Naive thymus-derived CD4-positive, alpha-beta T cell (primary cell): ENCODE results near the gene OR5L1. TPM values are rescaled to one million over a fixed set of nuclear protein-coding genes. Genes with fewer than 3 reads are reported as not detected.

ENCODE experiments used
- ATAC-seq: fragments of 150-1000 bp; cut with Tn5 transposase; 2 replicates; pipeline ENCODE4 v1.10.0; 2021; ENCODE audit warnings: mild to moderate bottlenecking, moderate library complexity
- CTCF ChIA-PET: fragments of 350-600 bp; sonication (Branson Sonifier 250); formaldehyde crosslinking; loops from one replicate; lab custom pipeline; 2021; ENCODE audit warnings: antibody characterized with exemption; lab: Charles Lee
- POLR2A ChIA-PET: fragments of 350-600 bp; sonication (Branson Sonifier 250); formaldehyde crosslinking; loops from one replicate; lab custom pipeline; 2021; ENCODE audit warnings: antibody characterized with exemption, inconsistent platforms; lab: Charles Lee
- DNase-seq, 9 donors: peaks; one replicate each; pipeline versions ENCODE4 v3.0.0 to v3.0.0-alpha.2; 2020 to 2022; ENCODE audit warnings: mixed read lengths in 1 of 9
- H3K27ac ChIP-seq: one replicate; pipeline ENCODE4 v1.7.0; 2013; ENCODE audit warnings: mild to moderate bottlenecking, low read depth, low read length, moderate library complexity
- H3K27me3 ChIP-seq, 2 donors: one replicate each; pipeline ENCODE4 v1.7.0; 2013; ENCODE audit warnings: low read length in 2 of 2, mild to moderate bottlenecking in 2 of 2, moderate library complexity in 2 of 2; ENCODE audit not compliant: control insufficient read depth in 2 of 2, insufficient read depth in 2 of 2
- H3K36me3 ChIP-seq, 3 experiments: 1 replicate in 2 of 3; 2 replicates in 1 of 3; pipeline ENCODE4 v1.7.0; 2013; ENCODE audit warnings: low read length in 3 of 3, mild to moderate bottlenecking in 3 of 3, moderate library complexity in 1 of 3; ENCODE audit not compliant: insufficient read depth in 3 of 3, control insufficient read depth in 2 of 3
- H3K4me1 ChIP-seq, 2 donors: one replicate each; pipeline ENCODE4 v1.7.0; 2013; ENCODE audit warnings: low read length in 2 of 2, mild to moderate bottlenecking in 2 of 2, moderate library complexity in 1 of 2; ENCODE audit not compliant: control insufficient read depth in 2 of 2, insufficient read depth in 2 of 2
- H3K4me3 ChIP-seq: 2 replicates; pipeline ENCODE4 v1.7.0; 2013; ENCODE audit warnings: mild to moderate bottlenecking, low read length
- H3K9me3 ChIP-seq, 3 experiments: 1 replicate in 2 of 3; 2 replicates in 1 of 3; pipeline ENCODE4 v1.7.0; 2013; ENCODE audit warnings: low read length in 3 of 3; ENCODE audit not compliant: control insufficient read depth in 2 of 3
- H3K27ac Mint-ChIP-seq, 9 donors: one replicate each; pipeline ENCODE4 v1.8.0; 2020 to 2022; ENCODE audit warnings: mixed read lengths in 9 of 9, mild to moderate bottlenecking in 8 of 9, moderate library complexity in 5 of 9, inconsistent platforms in 2 of 9
- H3K27me3 Mint-ChIP-seq, 5 donors: one replicate each; pipeline ENCODE4 v1.8.0; 2021 to 2022; ENCODE audit warnings: mixed read lengths in 5 of 5, mild to moderate bottlenecking in 1 of 5
- H3K36me3 Mint-ChIP-seq, 5 donors: one replicate each; pipeline ENCODE4 v1.8.0; 2020 to 2022; ENCODE audit warnings: mixed read lengths in 5 of 5, mild to moderate bottlenecking in 3 of 5, inconsistent platforms in 1 of 5
- H3K4me1 Mint-ChIP-seq, 7 donors: one replicate each; pipeline ENCODE4 v1.8.0; 2020 to 2022; ENCODE audit warnings: mixed read lengths in 7 of 7, mild to moderate bottlenecking in 3 of 7, inconsistent platforms in 1 of 7
- H3K4me3 Mint-ChIP-seq, 10 donors: one replicate each; pipeline ENCODE4 v1.8.0; 2020 to 2022; ENCODE audit warnings: mild to moderate bottlenecking in 10 of 10, mixed read lengths in 10 of 10, moderate library complexity in 6 of 10, inconsistent platforms in 2 of 10
- H3K9me3 Mint-ChIP-seq, 11 donors: one replicate each; pipeline ENCODE4 v1.8.0; 2020 to 2022; ENCODE audit warnings: mixed read lengths in 11 of 11, mild to moderate bottlenecking in 4 of 11, inconsistent platforms in 1 of 11, moderate library complexity in 1 of 11
- intact Hi-C, 2 donors: fragments of 100-400 bp; cut with micrococcal nuclease; formaldehyde crosslinking; loops; one replicate each; pipeline ENCODE4 v1.15.1; 2023
- polyA plus RNA-seq, 2 donors: library from polyadenylated mRNA; unstranded; fragments of 300-500 nt; fragmentation: Illumina TruSeq; gene quantifications; one replicate each; pipeline ENCODE4 v1.2.3, GENCODE V29; 2021
- total RNA-seq, 6 experiments: library from RNA in 5 of 6; stranded (reverse) in 5 of 6; gene quantifications; 1 replicate in 5 of 6; 2 replicates in 1 of 6; pipeline ENCODE4 v1.2.3 and lab custom pipeline; 2021 to 2026

Gene OR5L1
- not detected for total RNA-seq
- polyA plus RNA-seq = not detected
- total RNA-seq (lab: John Stamatoyannopoulos, UW) = not detected

DNA sequence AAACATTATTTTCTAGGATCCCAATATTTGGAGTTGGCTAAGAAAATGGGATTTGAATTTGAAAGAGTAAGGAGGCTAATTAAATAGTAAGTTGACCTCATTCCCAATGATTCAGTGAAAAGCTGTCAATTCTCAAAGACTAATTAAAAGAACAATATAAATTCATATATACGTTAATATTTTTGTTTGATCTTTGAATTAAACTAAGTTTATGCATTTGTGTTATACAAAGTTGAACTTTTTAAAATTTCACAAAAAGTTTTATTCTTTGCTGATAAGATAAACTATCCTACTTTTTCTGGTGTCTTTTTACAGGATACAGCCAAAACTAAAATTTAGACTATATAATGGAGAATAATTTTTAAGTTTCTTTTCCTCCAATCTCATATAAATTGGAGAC lies at the start of gene OR5L1:
Gene OR5L1, plus strand, starts transcription at position 301 of the 400 bp plus-strand sequence. CDS start 100 bp downstream, outside the sequence.
- Mint-ChIP-seq H3K4me1 (peaks cover 0 to 2% (median 0%) of the 10 kb centered on the region in 7 donors), H3K27ac (no peak within 1 kb of the TSS), H3K4me3 (no peak within 1 kb of the TSS), H3K9me3 (peaks cover 4 to 33% (median 13%) of the 10 kb centered on the region in 11 donors), H3K36me3 (peaks cover 0 to 6% (median 0%) of the 10 kb centered on the region in 5 donors), H3K27me3 (no peaks in the 10 kb centered on the region)
- Histone ChIP-seq H3K4me1 (no peaks in the 10 kb centered on the region), H3K9me3 (no peaks in the 10 kb centered on the region), H3K27me3 (no peaks in the 10 kb centered on the region), H3K36me3 (no peaks in the 10 kb centered on the region), H3K4me3 (no peak within 1 kb of the TSS), H3K27ac (no peak within 1 kb of the TSS)
- ChIA-PET CTCF (no interaction called here), POLR2A (no interaction called here)
- DNase-seq (no peak), ATAC-seq (no peak)
- intact Hi-C loops = no loop called here

DNA sequence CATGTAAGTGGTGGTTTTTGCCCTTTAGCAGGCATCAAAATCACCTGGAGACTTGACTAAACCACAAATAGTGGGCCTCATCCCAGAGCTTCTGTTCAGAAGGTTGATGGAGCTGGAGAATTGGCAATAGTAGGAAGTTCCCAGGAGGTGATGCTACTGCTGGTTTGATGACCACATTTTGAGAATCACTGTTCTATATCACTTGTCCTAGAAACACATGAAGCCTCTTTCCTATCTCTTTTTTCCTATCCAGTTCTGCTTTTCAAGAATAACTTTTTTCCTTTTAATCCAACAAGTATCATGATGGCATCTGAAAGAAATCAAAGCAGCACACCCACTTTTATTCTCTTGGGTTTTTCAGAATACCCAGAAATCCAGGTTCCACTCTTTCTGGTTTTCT lies 38.0 kb upstream of the OR5L1 start, which contains the start of gene OR5D13:
Gene OR5D13, plus strand, starts transcription at position 301 of the 400 bp plus-strand sequence. Its CDS starts 0 bp downstream, at position 301.
- no peaks in the 10 kb centered on the region for H3K36me3 ChIP-seq
- Mint-ChIP-seq H3K4me1 (no peaks in the 10 kb centered on the region), H3K27ac (no peak within 1 kb of the TSS), H3K36me3 (no peaks in the 10 kb centered on the region), H3K27me3 (no peaks in the 10 kb centered on the region), H3K9me3 (peaks cover 0 to 22% (median 7%) of the 10 kb centered on the region in 11 donors), H3K4me3 (no peak within 1 kb of the TSS)
- H3K27me3 ChIP-seq = no peaks in the 10 kb centered on the region
- POLR2A ChIA-PET = no interaction called here
- H3K4me3 ChIP-seq = no peak within 1 kb of the TSS
- DNase-seq (no peak), ATAC-seq (no peak)
- CTCF ChIA-PET = no interaction called here
- intact Hi-C loops = no loop called here
- no peak within 1 kb of the TSS for H3K27ac ChIP-seq
- no peaks in the 10 kb centered on the region for H3K9me3 ChIP-seq
- H3K4me1 ChIP-seq = no peaks in the 10 kb centered on the region

GRCh38 chr11:55791606-55792005 lies 19.6 kb upstream of the OR5L1 start:
- H3K9me3 ChIP-seq = no peaks in the 10 kb centered on the region
- CTCF ChIA-PET = no interaction called here
- H3K36me3 Mint-ChIP-seq = peaks cover 0 to 4% (median 0%) of the 10 kb centered on the region in 5 donors
- no peak overlapping the region for H3K4me3 Mint-ChIP-seq
- H3K36me3 ChIP-seq = no peaks in the 10 kb centered on the region
- H3K4me3 ChIP-seq = no peak overlapping the region
- no peak overlapping the region for H3K27ac Mint-ChIP-seq
- ATAC-seq (no peak), DNase-seq (no peak)
- peaks cover 5 to 22% (median 12%) of the 10 kb centered on the region in 11 donors for H3K9me3 Mint-ChIP-seq
- POLR2A ChIA-PET = no interaction called here
- H3K4me1 Mint-ChIP-seq = no peaks in the 10 kb centered on the region
- no peaks in the 10 kb centered on the region for H3K27me3 ChIP-seq
- no peaks in the 10 kb centered on the region for H3K4me1 ChIP-seq
- H3K27ac ChIP-seq = no peak overlapping the region
- H3K27me3 Mint-ChIP-seq = no peaks in the 10 kb centered on the region
- intact Hi-C loops = no loop called here

DNA sequence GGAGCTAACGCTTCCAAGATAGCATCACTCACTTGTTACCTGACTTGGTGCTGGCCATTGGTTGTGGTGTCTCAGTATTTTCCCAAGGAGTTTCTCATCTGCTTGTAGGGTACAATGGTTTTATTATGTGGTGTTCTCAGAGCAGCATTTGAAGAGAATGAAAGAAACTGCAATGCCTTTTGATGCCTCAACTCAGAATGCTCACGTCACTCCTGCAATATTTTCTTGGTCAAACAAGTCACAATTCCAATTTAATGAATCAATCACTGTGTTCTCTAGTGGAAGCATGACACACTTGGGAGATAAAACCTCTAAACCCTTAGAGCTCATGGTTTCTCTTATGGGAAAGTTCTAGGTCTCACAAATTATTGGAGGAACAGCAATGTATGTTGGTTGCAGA lies 17.8 kb upstream of the OR5L1 start:
- H3K27me3 Mint-ChIP-seq = no peaks in the 10 kb centered on the region

DNA sequence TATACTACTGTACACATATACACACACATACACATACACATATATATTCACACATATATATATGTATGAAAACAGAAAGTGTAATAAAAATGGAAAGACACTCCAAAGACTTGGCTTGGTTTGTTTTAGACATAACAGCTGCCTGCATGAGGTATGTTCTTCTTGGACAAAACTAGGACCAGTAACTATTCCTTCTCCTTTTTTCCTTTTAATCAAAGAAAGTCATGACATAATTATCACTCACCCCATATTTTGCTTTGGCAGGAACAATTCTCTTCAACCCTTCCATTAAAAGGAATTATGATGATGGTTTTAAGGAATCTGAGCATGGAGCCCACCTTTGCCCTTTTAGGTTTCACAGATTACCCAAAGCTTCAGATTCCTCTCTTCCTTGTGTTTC lies 15.9 kb upstream of the OR5L1 start, which contains the start of gene OR5D14:
Gene OR5D14, plus strand, starts transcription at position 301 of the 400 bp plus-strand sequence. Its CDS starts 0 bp downstream, at position 301.
- CTCF ChIA-PET = no interaction called here

More for the DNA sequence above, 17.8 kb upstream of the OR5L1 start:
- ATAC-seq (no peak), DNase-seq (no peak)
- Histone ChIP-seq H3K27ac (no peak overlapping the region), H3K4me3 (no peak overlapping the region), H3K9me3 (no peaks in the 10 kb centered on the region), H3K4me1 (no peaks in the 10 kb centered on the region), H3K36me3 (no peaks in the 10 kb centered on the region), H3K27me3 (no peaks in the 10 kb centered on the region)
- Mint-ChIP-seq H3K27ac (no peak overlapping the region), H3K9me3 (peaks cover 4 to 15% (median 9%) of the 10 kb centered on the region in 11 donors), H3K36me3 (no peaks in the 10 kb centered on the region), H3K4me3 (no peak overlapping the region), H3K4me1 (no peaks in the 10 kb centered on the region)
- ChIA-PET POLR2A (no interaction called here), CTCF (no interaction called here)
- intact Hi-C loops = no loop called here

GRCh38 chr11:55806248-55806647 lies 4.9 kb upstream of the OR5L1 start:
- Mint-ChIP-seq H3K4me3 (no peak overlapping the region), H3K36me3 (peaks cover 0 to 6% (median 0%) of the 10 kb centered on the region in 5 donors), H3K4me1 (no peaks in the 10 kb centered on the region), H3K27me3 (no peaks in the 10 kb centered on the region), H3K9me3 (peaks cover 5 to 55% (median 18%) of the 10 kb centered on the region in 11 donors), H3K27ac (no peak overlapping the region)
- ChIA-PET POLR2A (no interaction called here), CTCF (no interaction called here)
- Histone ChIP-seq H3K27me3 (no peaks in the 10 kb centered on the region), H3K9me3 (no peaks in the 10 kb centered on the region), H3K36me3 (no peaks in the 10 kb centered on the region), H3K4me1 (no peaks in the 10 kb centered on the region), H3K27ac (no peak overlapping the region), H3K4me3 (no peak overlapping the region)
- DNase-seq = no peak
- intact Hi-C loops = no loop called here
- no peak for ATAC-seq

More for the DNA sequence above, 15.9 kb upstream of the OR5L1 start, which contains the start of gene OR5D14:
- ATAC-seq (no peak), DNase-seq (no peak)
- H3K36me3 ChIP-seq = no peaks in the 10 kb centered on the region
- H3K4me3 ChIP-seq = no peak within 1 kb of the TSS
- H3K36me3 Mint-ChIP-seq = no peaks in the 10 kb centered on the region
- POLR2A ChIA-PET = no interaction called here
- no peaks in the 10 kb centered on the region for H3K9me3 ChIP-seq
- H3K4me1 Mint-ChIP-seq = no peaks in the 10 kb centered on the region
- no peaks in the 10 kb centered on the region for H3K4me1 ChIP-seq
- no peaks in the 10 kb centered on the region for H3K27me3 Mint-ChIP-seq
- no peaks in the 10 kb centered on the region for H3K27me3 ChIP-seq
- no peak within 1 kb of the TSS for H3K27ac ChIP-seq
- peaks cover 5 to 28% (median 17%) of the 10 kb centered on the region in 11 donors for H3K9me3 Mint-ChIP-seq
- H3K4me3 Mint-ChIP-seq = no peak within 1 kb of the TSS
- H3K27ac Mint-ChIP-seq = no peak within 1 kb of the TSS
- intact Hi-C loops = no loop called here

DNA sequence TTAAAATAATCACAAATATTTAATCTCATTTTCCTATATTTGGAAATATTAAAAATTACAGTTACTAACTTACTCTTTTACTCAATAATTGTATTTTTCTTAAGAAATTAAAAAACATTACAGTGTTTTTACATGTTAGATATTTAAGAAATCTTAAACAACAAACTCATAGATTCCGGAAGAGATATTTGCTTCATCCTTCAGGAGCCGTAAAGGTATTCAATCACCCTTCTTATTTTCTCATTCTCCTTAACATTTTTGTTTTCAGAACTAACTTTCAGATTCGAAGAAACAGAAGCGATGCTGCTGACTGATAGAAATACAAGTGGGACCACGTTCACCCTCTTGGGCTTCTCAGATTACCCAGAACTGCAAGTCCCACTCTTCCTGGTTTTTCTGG lies 8.2 kb downstream of the OR5L1 start, which contains the start of gene OR5D18:
Gene OR5D18, plus strand, starts transcription at position 301 of the 400 bp plus-strand sequence. Its CDS starts 0 bp downstream, at position 301.
- no peaks in the 10 kb centered on the region for H3K36me3 Mint-ChIP-seq
- CTCF ChIA-PET = no interaction called here
- no peaks in the 10 kb centered on the region for H3K27me3 Mint-ChIP-seq
- H3K27ac Mint-ChIP-seq = no peak within 1 kb of the TSS
- H3K4me3 Mint-ChIP-seq = no peak within 1 kb of the TSS
- H3K9me3 Mint-ChIP-seq = peaks cover 4 to 27% (median 11%) of the 10 kb centered on the region in 11 donors
- Histone ChIP-seq H3K27me3 (no peaks in the 10 kb centered on the region), H3K4me1 (no peaks in the 10 kb centered on the region), H3K27ac (no peak within 1 kb of the TSS), H3K36me3 (no peaks in the 10 kb centered on the region), H3K9me3 (no peaks in the 10 kb centered on the region), H3K4me3 (no peak within 1 kb of the TSS)
- DNase-seq (no peak), ATAC-seq (no peak)
- POLR2A ChIA-PET = no interaction called here
- intact Hi-C loops = no loop called here
- H3K4me1 Mint-ChIP-seq = no peaks in the 10 kb centered on the region
